Right lobe of liver (tissue), 4 donors: ENCODE data around the gene NDUFS3.

ENCODE experiments used
- POLR2A ChIP-seq: fragments of 450-650 bp; IDR thresholded peaks from one replicate; pipeline ENCODE4 v1.6.1; 2017; ENCODE audit warnings: antibody characterized with exemption, mild to moderate bottlenecking
- TF ChIP-seq, protein P1 (sequence below), 4 donors: fragments of 200-600 bp in 3 of 4; fragments of 450-650 bp in 1 of 4; IDR thresholded peaks; one replicate each; pipeline versions ENCODE4 v1.5.1 to v1.8.0; 2016 to 2022; ENCODE audit warnings: antibody characterized with exemption in 4 of 4, mild to moderate bottlenecking in 2 of 4
- donor health status: DM: no; HTN: no; CAD: no.
- donor health status: DM: no; HTN: no; CAD: no.
- donor health status: DM: no; HTN: yes; CAD: no.

GRCh38 chr11:47583844-47584243, 5.0 kb downstream of the NDUFS3 start:
- no peak for TF ChIP-seq POLR2A
- TF ChIP-seq, protein P1, sequence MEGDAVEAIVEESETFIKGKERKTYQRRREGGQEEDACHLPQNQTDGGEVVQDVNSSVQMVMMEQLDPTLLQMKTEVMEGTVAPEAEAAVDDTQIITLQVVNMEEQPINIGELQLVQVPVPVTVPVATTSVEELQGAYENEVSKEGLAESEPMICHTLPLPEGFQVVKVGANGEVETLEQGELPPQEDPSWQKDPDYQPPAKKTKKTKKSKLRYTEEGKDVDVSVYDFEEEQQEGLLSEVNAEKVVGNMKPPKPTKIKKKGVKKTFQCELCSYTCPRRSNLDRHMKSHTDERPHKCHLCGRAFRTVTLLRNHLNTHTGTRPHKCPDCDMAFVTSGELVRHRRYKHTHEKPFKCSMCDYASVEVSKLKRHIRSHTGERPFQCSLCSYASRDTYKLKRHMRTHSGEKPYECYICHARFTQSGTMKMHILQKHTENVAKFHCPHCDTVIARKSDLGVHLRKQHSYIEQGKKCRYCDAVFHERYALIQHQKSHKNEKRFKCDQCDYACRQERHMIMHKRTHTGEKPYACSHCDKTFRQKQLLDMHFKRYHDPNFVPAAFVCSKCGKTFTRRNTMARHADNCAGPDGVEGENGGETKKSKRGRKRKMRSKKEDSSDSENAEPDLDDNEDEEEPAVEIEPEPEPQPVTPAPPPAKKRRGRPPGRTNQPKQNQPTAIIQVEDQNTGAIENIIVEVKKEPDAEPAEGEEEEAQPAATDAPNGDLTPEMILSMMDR (IDR thresholded peaks at IDR 0.05): no peak
